ENCODE data around the gene GRIN3B. TPM values are rescaled to one million over a fixed set of nuclear protein-coding genes. Genes with fewer than 3 reads are reported as not detected.

GRIN3B gene
- total and polyA plus RNA-seq, 9 of the 15 experiments (the other 6 are each of a cell fraction or from before 2014, with no cell fraction given), result 0.06 to 0.95 (median 0.19) TPM; not detected in 6

DNA sequence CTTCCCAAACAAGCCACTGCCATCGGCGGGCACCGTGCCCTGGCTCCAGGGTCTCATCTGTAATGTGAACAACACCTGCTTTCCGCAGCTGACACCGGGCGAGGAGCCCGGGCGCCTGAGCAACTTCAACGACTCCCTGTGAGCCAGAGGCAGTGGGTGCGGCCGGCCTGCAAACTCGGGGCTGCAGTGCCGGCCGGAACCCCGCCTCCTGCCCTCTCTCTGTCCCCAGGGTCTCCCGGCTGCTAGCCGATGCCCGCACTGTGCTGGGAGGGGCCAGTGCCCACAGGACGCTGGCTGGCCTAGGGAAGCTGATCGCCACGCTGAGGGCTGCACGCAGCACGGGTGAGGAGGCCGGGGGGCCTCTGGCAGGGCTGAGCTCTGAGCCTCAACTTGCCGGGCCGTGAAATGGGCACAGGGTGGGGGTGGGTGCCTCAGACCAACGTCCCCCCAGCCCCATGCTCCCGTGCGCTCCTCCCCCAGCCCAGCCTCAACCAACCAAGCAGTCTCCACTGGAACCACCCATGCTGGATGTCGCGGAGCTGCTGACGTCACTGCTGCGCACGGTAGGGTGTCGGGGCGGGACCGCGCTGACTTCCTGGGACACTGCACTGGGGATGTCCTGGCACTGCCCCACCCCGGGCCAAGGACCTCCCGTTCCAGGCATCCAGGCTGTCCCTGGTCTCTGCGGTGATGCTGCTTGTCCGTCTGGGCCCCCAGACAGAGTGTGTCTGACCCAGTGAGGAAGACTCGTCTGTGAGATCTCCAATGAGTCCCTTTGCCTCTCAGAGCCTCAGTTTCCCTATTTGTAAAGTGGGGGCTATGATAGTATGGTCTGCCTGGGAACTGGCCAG is 41.8 kb downstream of the GRIN3B start (continued):
- TF ChIP-seq SNIP1 (IDR thresholded peaks at IDR 0.05; ENCODE audit: low read depth) (no peak), MAFG (tag; conservative IDR thresholded peaks at IDR 0.05) (no peak), ZSCAN32 (CRISPR knock-in tag; IDR thresholded peaks at IDR 0.05) (no peak), FOXK2 (conservative IDR thresholded peaks at IDR 0.05 in 1 of 2, IDR thresholded peaks at IDR 0.05 in 1 of 2; ENCODE audit: low read depth in 2 of 2) (peak; percentile 49 to 57; a peak in 3 of 4 replicates), MAFK (IDR thresholded peaks at IDR 0.05; ENCODE audit: low read length) (0 out of 2 replicates have a peak, but pooled peaks have one; percentile 5), ZFX (CRISPR knock-in tag; IDR thresholded peaks at IDR 0.05) (peak; percentile 43), CBX8 (IDR thresholded peaks at IDR 0.05; ENCODE audit: borderline replicate concordance, extremely low read depth, low read depth, low read length, poor library complexity, severe bottlenecking) (no peak), CBFA2T2 (conservative IDR thresholded peaks at IDR 0.05) (no peak; the same call in 1 of the 2 replicates), ZNF124 (CRISPR knock-in tag; IDR thresholded peaks at IDR 0.05) (no peak), RFX7 (CRISPR knock-in tag; IDR thresholded peaks at IDR 0.05) (no peak), HLTF (IDR thresholded peaks at IDR 0.05) (no peak; the same call in 1 of the 2 replicates), ZNF212 (CRISPR knock-in tag; IDR thresholded peaks at IDR 0.05) (no peak), ZNF3 (CRISPR knock-in tag; IDR thresholded peaks at IDR 0.05) (no peak), C11orf30 (IDR thresholded peaks at IDR 0.05; ENCODE audit: low read depth) (peak; percentile 90), SRSF9 (IDR thresholded peaks at IDR 0.05; ENCODE audit: borderline replicate concordance, low read depth, low read length) (no peak), ELF4 (CRISPR knock-in tag; IDR thresholded peaks at IDR 0.05) (no peak)
- TF ChIP-seq, protein P1, sequence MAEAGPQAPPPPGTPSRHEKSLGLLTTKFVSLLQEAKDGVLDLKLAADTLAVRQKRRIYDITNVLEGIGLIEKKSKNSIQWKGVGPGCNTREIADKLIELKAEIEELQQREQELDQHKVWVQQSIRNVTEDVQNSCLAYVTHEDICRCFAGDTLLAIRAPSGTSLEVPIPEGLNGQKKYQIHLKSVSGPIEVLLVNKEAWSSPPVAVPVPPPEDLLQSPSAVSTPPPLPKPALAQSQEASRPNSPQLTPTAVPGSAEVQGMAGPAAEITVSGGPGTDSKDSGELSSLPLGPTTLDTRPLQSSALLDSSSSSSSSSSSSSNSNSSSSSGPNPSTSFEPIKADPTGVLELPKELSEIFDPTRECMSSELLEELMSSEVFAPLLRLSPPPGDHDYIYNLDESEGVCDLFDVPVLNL (CRISPR knock-in tag; IDR thresholded peaks at IDR 0.05; ENCODE audit: low read depth), result no peak
- TF ChIP-seq, protein P2, sequence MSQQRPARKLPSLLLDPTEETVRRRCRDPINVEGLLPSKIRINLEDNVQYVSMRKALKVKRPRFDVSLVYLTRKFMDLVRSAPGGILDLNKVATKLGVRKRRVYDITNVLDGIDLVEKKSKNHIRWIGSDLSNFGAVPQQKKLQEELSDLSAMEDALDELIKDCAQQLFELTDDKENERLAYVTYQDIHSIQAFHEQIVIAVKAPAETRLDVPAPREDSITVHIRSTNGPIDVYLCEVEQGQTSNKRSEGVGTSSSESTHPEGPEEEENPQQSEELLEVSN (IDR thresholded peaks at IDR 0.05; ENCODE audit: borderline replicate concordance in 1 of 2, extremely low read depth in 1 of 2, insufficient read depth in 1 of 2, insufficient read length in 1 of 2, low read depth in 1 of 2, low read length in 1 of 2, poor library complexity in 1 of 2, severe bottlenecking in 1 of 2), result peak in 1 of 2 experiments; percentile 24
- TF ChIP-seq, protein P3, sequence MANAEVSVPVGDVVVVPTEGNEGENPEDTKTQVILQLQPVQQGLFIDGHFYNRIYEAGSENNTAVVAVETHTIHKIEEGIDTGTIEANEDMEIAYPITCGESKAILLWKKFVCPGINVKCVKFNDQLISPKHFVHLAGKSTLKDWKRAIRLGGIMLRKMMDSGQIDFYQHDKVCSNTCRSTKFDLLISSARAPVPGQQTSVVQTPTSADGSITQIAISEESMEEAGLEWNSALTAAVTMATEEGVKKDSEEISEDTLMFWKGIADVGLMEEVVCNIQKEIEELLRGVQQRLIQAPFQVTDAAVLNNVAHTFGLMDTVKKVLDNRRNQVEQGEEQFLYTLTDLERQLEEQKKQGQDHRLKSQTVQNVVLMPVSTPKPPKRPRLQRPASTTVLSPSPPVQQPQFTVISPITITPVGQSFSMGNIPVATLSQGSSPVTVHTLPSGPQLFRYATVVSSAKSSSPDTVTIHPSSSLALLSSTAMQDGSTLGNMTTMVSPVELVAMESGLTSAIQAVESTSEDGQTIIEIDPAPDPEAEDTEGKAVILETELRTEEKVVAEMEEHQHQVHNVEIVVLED (CRISPR knock-in tag; IDR thresholded peaks at IDR 0.05), result no peak
- TF ChIP-seq, protein P4, sequence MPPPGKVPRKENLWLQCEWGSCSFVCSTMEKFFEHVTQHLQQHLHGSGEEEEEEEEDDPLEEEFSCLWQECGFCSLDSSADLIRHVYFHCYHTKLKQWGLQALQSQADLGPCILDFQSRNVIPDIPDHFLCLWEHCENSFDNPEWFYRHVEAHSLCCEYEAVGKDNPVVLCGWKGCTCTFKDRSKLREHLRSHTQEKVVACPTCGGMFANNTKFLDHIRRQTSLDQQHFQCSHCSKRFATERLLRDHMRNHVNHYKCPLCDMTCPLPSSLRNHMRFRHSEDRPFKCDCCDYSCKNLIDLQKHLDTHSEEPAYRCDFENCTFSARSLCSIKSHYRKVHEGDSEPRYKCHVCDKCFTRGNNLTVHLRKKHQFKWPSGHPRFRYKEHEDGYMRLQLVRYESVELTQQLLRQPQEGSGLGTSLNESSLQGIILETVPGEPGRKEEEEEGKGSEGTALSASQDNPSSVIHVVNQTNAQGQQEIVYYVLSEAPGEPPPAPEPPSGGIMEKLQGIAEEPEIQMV (tag; conservative IDR thresholded peaks at IDR 0.05; ENCODE audit: low read depth), result no peak

All from K562 (cell line).